Keratinocyte (primary cell): Measurements from ENCODE around the gene SYNJ2. TPM values are rescaled to one million over a fixed set of nuclear protein-coding genes. Genes with fewer than 3 reads are reported as not detected.

Experiments
- DNase-seq: peaks from one replicate; pipeline ENCODE4 v3.0.0-alpha.2; 2011; ENCODE audit warnings: low read depth, missing footprints, low spot score
- FAIRE-seq: peaks from 2 replicates; lab custom pipeline; 2011; peaks lifted over from hg19 to GRCh38; lab: Jason Lieb, UNC
- H2AFZ ChIP-seq: 2 replicates; pipeline ENCODE4 v1.6.0; 2012; ENCODE audit warnings: low read length, control low read depth, inconsistent platforms; ENCODE audit not compliant: control insufficient read depth
- H3K27ac ChIP-seq: 2 replicates; pipeline ENCODE4 v1.5.1; 2011; ENCODE audit warnings: low read length; ENCODE audit not compliant: control insufficient read depth, insufficient read depth
- H3K27me3 ChIP-seq: 3 replicates; pipeline ENCODE4 v1.6.0; 2011; ENCODE audit warnings: low read length; ENCODE audit not compliant: control insufficient read depth, insufficient read depth; ENCODE audit errors: extremely low read depth
- H3K36me3 ChIP-seq, 2 experiments: 2 replicates in 1 of 2; 3 replicates in 1 of 2; pipeline ENCODE4 v1.5.1; 2011; ENCODE audit warnings: low read length in 2 of 2, mild to moderate bottlenecking in 1 of 2; ENCODE audit not compliant: control insufficient read depth in 2 of 2, insufficient read depth in 2 of 2; ENCODE audit errors: extremely low read depth in 1 of 2
- H3K4me1 ChIP-seq: 3 replicates; pipeline ENCODE4 v1.5.1; 2011; ENCODE audit warnings: low read length; ENCODE audit not compliant: control insufficient read depth, insufficient read depth; ENCODE audit errors: extremely low read depth
- H3K4me2 ChIP-seq: 3 replicates; pipeline ENCODE4 v1.6.0; 2011; ENCODE audit warnings: low read depth, low read length; ENCODE audit not compliant: control insufficient read depth, insufficient read depth; ENCODE audit errors: extremely low read depth
- H3K4me3 ChIP-seq, 3 experiments: fragments of 200-600 bp in 1 of 3; sonication (generic) in 1 of 3; 2 replicates in 2 of 3; 3 replicates in 1 of 3; pipeline ENCODE4 v1.5.1; 2011 to 2016; ENCODE audit warnings: low read length in 3 of 3, mild to moderate bottlenecking in 3 of 3, control low read depth in 2 of 3, inconsistent platforms in 1 of 3, low read depth in 1 of 3, mixed read lengths in 1 of 3, mixed run types in 1 of 3, moderate library complexity in 1 of 3; ENCODE audit not compliant: control insufficient read depth in 2 of 3, insufficient read depth in 2 of 3; ENCODE audit errors: extremely low read depth in 1 of 3
- H3K79me2 ChIP-seq: 2 replicates; pipeline ENCODE4 v1.6.0; 2012; ENCODE audit warnings: low read length; ENCODE audit not compliant: control insufficient read depth, insufficient read depth
- H3K9ac ChIP-seq: 3 replicates; pipeline ENCODE4 v1.6.0; 2011; ENCODE audit warnings: low read length; ENCODE audit not compliant: control insufficient read depth, insufficient read depth; ENCODE audit errors: extremely low read depth
- H3K9me1 ChIP-seq: 3 replicates; pipeline ENCODE4 v1.6.0; 2011; ENCODE audit warnings: low read length; ENCODE audit not compliant: control insufficient read depth, insufficient read depth; ENCODE audit errors: extremely low read depth
- H3K9me3 ChIP-seq: 2 replicates; pipeline ENCODE4 v1.5.1; 2012; ENCODE audit warnings: low read depth, low read length; ENCODE audit not compliant: control insufficient read depth
- H4K20me1 ChIP-seq: 3 replicates; pipeline ENCODE4 v1.6.0; 2011; ENCODE audit warnings: low read length; ENCODE audit not compliant: control insufficient read depth, insufficient read depth; ENCODE audit errors: extremely low read depth
- CTCF ChIP-seq, 3 experiments: IDR thresholded peaks in 1 of 3; conservative IDR thresholded peaks in 1 of 3; optimal IDR thresholded peaks in 1 of 3; 2 replicates in 2 of 3; 3 replicates in 1 of 3; pipeline versions ENCODE3 to v1.5.1; 2011; ENCODE audit warnings: low read length in 3 of 3, mild to moderate bottlenecking in 3 of 3, moderate library complexity in 2 of 3, control low read depth in 1 of 3, inconsistent platforms in 1 of 3; ENCODE audit not compliant: insufficient read depth in 2 of 3; ENCODE audit errors: extremely low read depth in 1 of 3
- EZH2 ChIP-seq: IDR thresholded peaks from one replicate; pipeline ENCODE4 v1.6.1; 2012; ENCODE audit warnings: inconsistent platforms, mild to moderate bottlenecking, low read length, moderate library complexity
- dilution Hi-C: fragments of 300-500 bp; cut with MboI; formaldehyde crosslinking; loops from one replicate; pipeline ENCODE4 v1.7.0; 2020; ENCODE audit warnings: low sequenced_read_pairs; ENCODE audit not compliant: extremely low pct_ligation_motif_present
- polyA plus RNA-seq, 5 experiments: library from polyadenylated mRNA; depleted of rRNA in 3 of 5; stranded (reverse) in 3 of 5; stranded (forward) in 1 of 5; unstranded in 1 of 5; fragments of >200 nt; gene quantifications; 1 replicate in 1 of 5; 2 replicates in 3 of 5; 3 replicates in 1 of 5; pipeline versions ENCODE4 v1.2.1 to v1.2.3, GENCODE V29; 2011 to 2012; ENCODE audit warnings: missing spikeins in 2 of 5, low read depth in 1 of 5, low replicate concordance in 1 of 5

SYNJ2 gene
- polyA plus RNA-seq, 1 donor (not counting 4 experiments of a cell fraction or from before 2014, with no cell fraction given): 8.6 TPM

- Histone ChIP-seq H3K27ac (no peak overlapping the region), H3K27me3 (no peaks in the 10 kb centered on the region), H3K9ac (no peak overlapping the region), H3K9me1 (no peaks in the 10 kb centered on the region), H3K9me3 (no peaks in the 10 kb centered on the region), H4K20me1 (no peaks in the 10 kb centered on the region), H2AFZ (no peak overlapping the region), H3K4me2 (no peak overlapping the region), H3K79me2 (no peaks in the 10 kb centered on the region), H3K36me3 (no peaks in the 10 kb centered on the region), H3K4me3 (no peak overlapping the region), H3K4me1 (peaks cover 3% of the 10 kb centered on the region)
- TF ChIP-seq EZH2: no peak
- dilution Hi-C loops: no loop called here
- DNase-seq (no peak), FAIRE-seq (no peak)
Measured at GRCh38 chr6:157974341-157974894, 7.2 kb upstream of the SYNJ2 start.

- FAIRE-seq (no peak), DNase-seq (no peak)
- no peak overlapping the region for H3K4me2 ChIP-seq
- H3K9me3 ChIP-seq: no peaks in the 10 kb centered on the region
- H3K9me1 ChIP-seq: no peaks in the 10 kb centered on the region
- no peaks in the 10 kb centered on the region for H3K36me3 ChIP-seq
- H3K27ac ChIP-seq: no peak overlapping the region
- dilution Hi-C loops: no loop called here
- no peak for TF ChIP-seq EZH2
- TF ChIP-seq CTCF (optimal IDR thresholded peaks at IDR 0.05 in 1 of 3, IDR thresholded peaks at IDR 0.05 in 1 of 3, conservative IDR thresholded peaks at IDR 0.05 in 1 of 3; ENCODE audit: extremely low read depth in 1 of 3, insufficient read depth in 2 of 3, low read length in 3 of 3): no peak
- H4K20me1 ChIP-seq: no peaks in the 10 kb centered on the region
- H3K79me2 ChIP-seq: no peaks in the 10 kb centered on the region
- no peak overlapping the region for H3K4me3 ChIP-seq
- no peaks in the 10 kb centered on the region for H3K27me3 ChIP-seq
- H3K9ac ChIP-seq: no peak overlapping the region
- no peak overlapping the region for H2AFZ ChIP-seq
- peaks cover 3% of the 10 kb centered on the region for H3K4me1 ChIP-seq
Measured at GRCh38 chr6:157974967-157975366, 6.7 kb upstream of the SYNJ2 start.

- Histone ChIP-seq H3K4me3 (no peak overlapping the region), H3K36me3 (no peaks in the 10 kb centered on the region), H3K4me2 (no peak overlapping the region), H3K27me3 (no peaks in the 10 kb centered on the region), H2AFZ (no peak overlapping the region), H3K9me3 (no peaks in the 10 kb centered on the region), H3K79me2 (no peaks in the 10 kb centered on the region), H3K9me1 (no peaks in the 10 kb centered on the region), H3K4me1 (peaks cover 3% of the 10 kb centered on the region), H4K20me1 (no peaks in the 10 kb centered on the region), H3K27ac (no peak overlapping the region), H3K9ac (no peak overlapping the region)
- DNase-seq: no peak
- dilution Hi-C loops: no loop called here
- no peak for FAIRE-seq
- TF ChIP-seq CTCF (optimal IDR thresholded peaks at IDR 0.05 in 1 of 3, IDR thresholded peaks at IDR 0.05 in 1 of 3, conservative IDR thresholded peaks at IDR 0.05 in 1 of 3; ENCODE audit: extremely low read depth in 1 of 3, insufficient read depth in 2 of 3, low read length in 3 of 3): no peak
Measured at GRCh38 chr6:157975456-157975855, 6.2 kb upstream of the SYNJ2 start.
